HEK293 (cell line): Measurements from ENCODE around the gene ZNF554.
A peak's percentile ranks its signal among the peaks of the same experiment; 100 is the strongest.

Source experiments
- FEZF1 ChIP-seq: fragments of 450-650 bp; formaldehyde crosslinking; IDR thresholded peaks from 2 replicates; pipeline ENCODE4 v1.5.1; 2016; ENCODE audit warnings: missing biosample characterization, missing genetic modification characterization
- GLIS2 ChIP-seq: fragments of 450-650 bp; formaldehyde crosslinking; IDR thresholded peaks from 2 replicates; pipeline ENCODE4 v1.5.1; 2016; ENCODE audit warnings: missing biosample characterization, missing genetic modification characterization
- HIC1 ChIP-seq: fragments of 450-650 bp; formaldehyde crosslinking; IDR thresholded peaks from 2 replicates; pipeline ENCODE4 v1.5.1; 2016; ENCODE audit warnings: missing biosample characterization, missing genetic modification characterization
- IKZF3 ChIP-seq: fragments of 450-650 bp; IDR thresholded peaks from 2 replicates; pipeline ENCODE4 v1.5.0; 2018; ENCODE audit warnings: missing biosample characterization, mild to moderate bottlenecking, missing genetic modification characterization, moderate library complexity
- KLF16 ChIP-seq: fragments of 450-650 bp; formaldehyde crosslinking; IDR thresholded peaks from 2 replicates; pipeline ENCODE4 v1.5.1; 2017; ENCODE audit warnings: missing biosample characterization, missing genetic modification characterization
- OSR2 ChIP-seq: fragments of 450-650 bp; formaldehyde crosslinking; IDR thresholded peaks from 2 replicates; pipeline ENCODE4 v1.5.1; 2016; ENCODE audit warnings: missing biosample characterization, missing genetic modification characterization
- RBAK ChIP-seq: fragments of 450-650 bp; formaldehyde crosslinking; IDR thresholded peaks from 2 replicates; pipeline ENCODE4 v1.5.1; 2016; ENCODE audit warnings: missing biosample characterization, missing genetic modification characterization
- SP7 ChIP-seq: fragments of 450-650 bp; formaldehyde crosslinking; IDR thresholded peaks from 2 replicates; pipeline ENCODE4 v1.5.1; 2016; ENCODE audit warnings: missing biosample characterization, missing genetic modification characterization
- YY2 ChIP-seq: fragments of 450-650 bp; formaldehyde crosslinking; IDR thresholded peaks from 2 replicates; pipeline ENCODE4 v1.5.1; 2016; ENCODE audit warnings: missing biosample characterization, missing genetic modification characterization
- ZBTB21 ChIP-seq: fragments of 450-650 bp; formaldehyde crosslinking; IDR thresholded peaks from 2 replicates; pipeline ENCODE4 v1.5.1; 2017; ENCODE audit warnings: missing biosample characterization, missing genetic modification characterization
- ZNF18 ChIP-seq: fragments of 450-650 bp; formaldehyde crosslinking; IDR thresholded peaks from 2 replicates; pipeline ENCODE4 v1.5.1; 2016; ENCODE audit warnings: missing biosample characterization, missing genetic modification characterization
- ZNF221 ChIP-seq: fragments of 450-650 bp; formaldehyde crosslinking; IDR thresholded peaks from 2 replicates; pipeline ENCODE4 v1.5.1; 2017; ENCODE audit warnings: missing biosample characterization, missing genetic modification characterization, borderline replicate concordance
- ZNF24 ChIP-seq: fragments of 450-650 bp; formaldehyde crosslinking; IDR thresholded peaks from 2 replicates; pipeline ENCODE4 v1.5.1; 2016; ENCODE audit warnings: missing biosample characterization, missing genetic modification characterization
- ZNF324 ChIP-seq: fragments of 450-650 bp; formaldehyde crosslinking; IDR thresholded peaks from 2 replicates; pipeline ENCODE4 v1.5.1; 2016; ENCODE audit warnings: missing biosample characterization, missing genetic modification characterization
- ZNF416 ChIP-seq: fragments of 450-650 bp; formaldehyde crosslinking; IDR thresholded peaks from 2 replicates; pipeline ENCODE4 v1.5.1; 2016; ENCODE audit warnings: missing biosample characterization, missing genetic modification characterization
- ZNF514 ChIP-seq: fragments of 450-650 bp; formaldehyde crosslinking; IDR thresholded peaks from 2 replicates; pipeline ENCODE4 v1.5.1; 2016; ENCODE audit warnings: missing biosample characterization, missing genetic modification characterization
- ZNF529 ChIP-seq: fragments of 450-650 bp; formaldehyde crosslinking; IDR thresholded peaks from 2 replicates; pipeline ENCODE4 v1.5.1; 2017; ENCODE audit warnings: missing genetic modification characterization, missing biosample characterization; ENCODE audit not compliant: insufficient replicate concordance
- ZNF571 ChIP-seq: fragments of 450-650 bp; formaldehyde crosslinking; IDR thresholded peaks from 2 replicates; pipeline ENCODE4 v1.5.0; 2017; ENCODE audit warnings: missing biosample characterization, missing genetic modification characterization
- ZNF580 ChIP-seq: fragments of 450-650 bp; formaldehyde crosslinking; IDR thresholded peaks from 2 replicates; pipeline ENCODE4 v1.5.1; 2016; ENCODE audit warnings: missing biosample characterization, missing genetic modification characterization
- ZNF621 ChIP-seq: fragments of 450-650 bp; formaldehyde crosslinking; IDR thresholded peaks from 2 replicates; pipeline ENCODE4 v1.5.1; 2017; ENCODE audit warnings: missing biosample characterization, missing genetic modification characterization
- ZNF624 ChIP-seq: fragments of 450-650 bp; formaldehyde crosslinking; IDR thresholded peaks from 2 replicates; pipeline ENCODE4 v1.5.1; 2017; ENCODE audit warnings: missing biosample characterization, missing genetic modification characterization
- ZNF664 ChIP-seq: fragments of 450-650 bp; formaldehyde crosslinking; IDR thresholded peaks from 2 replicates; pipeline ENCODE4 v1.5.1; 2016; ENCODE audit warnings: missing biosample characterization, missing genetic modification characterization
- ZNF830 ChIP-seq: fragments of 450-650 bp; IDR thresholded peaks from 2 replicates; pipeline ENCODE4 v1.5.0; 2018; ENCODE audit warnings: missing biosample characterization, missing genetic modification characterization, low read depth, mild to moderate bottlenecking, moderate library complexity
- TF ChIP-seq, protein P1 (sequence below): fragments of 450-650 bp; formaldehyde crosslinking; IDR thresholded peaks from 2 replicates; pipeline ENCODE4 v1.5.1; 2016; ENCODE audit warnings: missing biosample characterization, missing genetic modification characterization, borderline replicate concordance
- TF ChIP-seq, protein P2 (sequence below): fragments of 450-650 bp; formaldehyde crosslinking; IDR thresholded peaks from 2 replicates; pipeline ENCODE4 v1.5.1; 2016; ENCODE audit warnings: missing biosample characterization, missing genetic modification characterization
- TF ChIP-seq, protein P3 (sequence below): fragments of 450-650 bp; formaldehyde crosslinking; IDR thresholded peaks from 2 replicates; pipeline ENCODE4 v1.5.1; 2016; ENCODE audit warnings: missing biosample characterization, missing genetic modification characterization
- TF ChIP-seq, protein P4 (sequence below): fragments of 450-650 bp; formaldehyde crosslinking; IDR thresholded peaks from 2 replicates; pipeline ENCODE4 v1.5.1; 2016; ENCODE audit warnings: missing biosample characterization, missing genetic modification characterization

ZNF554 gene

GRCh38 chr19:2819540-2820111 is at the start of gene ZNF554 (continued):
- TF ChIP-seq ZNF621 (tag by site-specific recombination) = no peak
- peak; percentile 81 for TF ChIP-seq YY2 (tag by site-specific recombination)
- no peak for TF ChIP-seq ZNF529 (tag by site-specific recombination)
- TF ChIP-seq ZNF624 (tag by site-specific recombination) = no peak
- TF ChIP-seq IKZF3 (tag by site-specific recombination) = 0 out of 2 replicates have a peak, but pooled peaks have one; percentile 27
- peak; percentile 78 for TF ChIP-seq ZNF324 (tag by site-specific recombination)
- peak; percentile 82 for TF ChIP-seq GLIS2
- peak; percentile 67; the same call in 1 of the 2 replicates for TF ChIP-seq KLF16 (tag by site-specific recombination)
- TF ChIP-seq SP7 (tag by site-specific recombination) = peak; percentile 77
- TF ChIP-seq ZNF24 = peak; percentile 52; the same call in 1 of the 2 replicates
- no peak for TF ChIP-seq ZNF514
- TF ChIP-seq, protein P1, sequence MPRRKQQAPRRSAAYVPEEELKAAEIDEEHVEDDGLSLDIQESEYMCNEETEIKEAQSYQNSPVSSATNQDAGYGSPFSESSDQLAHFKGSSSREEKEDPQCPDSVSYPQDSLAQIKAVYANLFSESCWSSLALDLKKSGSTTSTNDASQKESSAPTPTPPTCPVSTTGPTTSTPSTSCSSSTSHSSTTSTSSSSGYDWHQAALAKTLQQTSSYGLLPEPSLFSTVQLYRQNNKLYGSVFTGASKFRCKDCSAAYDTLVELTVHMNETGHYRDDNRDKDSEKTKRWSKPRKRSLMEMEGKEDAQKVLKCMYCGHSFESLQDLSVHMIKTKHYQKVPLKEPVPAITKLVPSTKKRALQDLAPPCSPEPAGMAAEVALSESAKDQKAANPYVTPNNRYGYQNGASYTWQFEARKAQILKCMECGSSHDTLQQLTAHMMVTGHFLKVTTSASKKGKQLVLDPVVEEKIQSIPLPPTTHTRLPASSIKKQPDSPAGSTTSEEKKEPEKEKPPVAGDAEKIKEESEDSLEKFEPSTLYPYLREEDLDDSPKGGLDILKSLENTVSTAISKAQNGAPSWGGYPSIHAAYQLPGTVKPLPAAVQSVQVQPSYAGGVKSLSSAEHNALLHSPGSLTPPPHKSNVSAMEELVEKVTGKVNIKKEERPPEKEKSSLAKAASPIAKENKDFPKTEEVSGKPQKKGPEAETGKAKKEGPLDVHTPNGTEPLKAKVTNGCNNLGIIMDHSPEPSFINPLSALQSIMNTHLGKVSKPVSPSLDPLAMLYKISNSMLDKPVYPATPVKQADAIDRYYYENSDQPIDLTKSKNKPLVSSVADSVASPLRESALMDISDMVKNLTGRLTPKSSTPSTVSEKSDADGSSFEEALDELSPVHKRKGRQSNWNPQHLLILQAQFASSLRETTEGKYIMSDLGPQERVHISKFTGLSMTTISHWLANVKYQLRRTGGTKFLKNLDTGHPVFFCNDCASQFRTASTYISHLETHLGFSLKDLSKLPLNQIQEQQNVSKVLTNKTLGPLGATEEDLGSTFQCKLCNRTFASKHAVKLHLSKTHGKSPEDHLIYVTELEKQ (tag by site-specific recombination) = no peak
- no peak for TF ChIP-seq FEZF1 (tag by site-specific recombination)
- TF ChIP-seq ZNF580 (tag by site-specific recombination) = peak; percentile 47; the same call in 1 of the 2 replicates
- TF ChIP-seq RBAK (tag by site-specific recombination) = peak; percentile 20; the same call in 1 of the 2 replicates
- TF ChIP-seq, protein P2, sequence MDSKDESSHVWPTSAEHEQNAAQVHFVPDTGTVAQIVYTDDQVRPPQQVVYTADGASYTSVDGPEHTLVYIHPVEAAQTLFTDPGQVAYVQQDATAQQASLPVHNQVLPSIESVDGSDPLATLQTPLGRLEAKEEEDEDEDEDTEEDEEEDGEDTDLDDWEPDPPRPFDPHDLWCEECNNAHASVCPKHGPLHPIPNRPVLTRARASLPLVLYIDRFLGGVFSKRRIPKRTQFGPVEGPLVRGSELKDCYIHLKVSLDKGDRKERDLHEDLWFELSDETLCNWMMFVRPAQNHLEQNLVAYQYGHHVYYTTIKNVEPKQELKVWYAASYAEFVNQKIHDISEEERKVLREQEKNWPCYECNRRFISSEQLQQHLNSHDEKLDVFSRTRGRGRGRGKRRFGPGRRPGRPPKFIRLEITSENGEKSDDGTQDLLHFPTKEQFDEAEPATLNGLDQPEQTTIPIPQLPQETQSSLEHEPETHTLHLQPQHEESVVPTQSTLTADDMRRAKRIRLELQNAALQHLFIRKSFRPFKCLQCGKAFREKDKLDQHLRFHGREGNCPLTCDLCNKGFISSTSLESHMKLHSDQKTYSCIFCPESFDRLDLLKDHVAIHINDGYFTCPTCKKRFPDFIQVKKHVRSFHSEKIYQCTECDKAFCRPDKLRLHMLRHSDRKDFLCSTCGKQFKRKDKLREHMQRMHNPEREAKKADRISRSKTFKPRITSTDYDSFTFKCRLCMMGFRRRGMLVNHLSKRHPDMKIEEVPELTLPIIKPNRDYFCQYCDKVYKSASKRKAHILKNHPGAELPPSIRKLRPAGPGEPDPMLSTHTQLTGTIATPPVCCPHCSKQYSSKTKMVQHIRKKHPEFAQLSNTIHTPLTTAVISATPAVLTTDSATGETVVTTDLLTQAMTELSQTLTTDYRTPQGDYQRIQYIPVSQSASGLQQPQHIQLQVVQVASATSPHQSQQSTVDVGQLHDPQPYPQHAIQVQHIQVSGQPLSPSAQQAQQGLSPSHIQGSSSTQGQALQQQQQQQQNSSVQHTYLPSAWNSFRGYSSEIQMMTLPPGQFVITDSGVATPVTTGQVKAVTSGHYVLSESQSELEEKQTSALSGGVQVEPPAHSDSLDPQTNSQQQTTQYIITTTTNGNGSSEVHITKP (tag by site-specific recombination) = peak; percentile 74
- TF ChIP-seq, protein P3, sequence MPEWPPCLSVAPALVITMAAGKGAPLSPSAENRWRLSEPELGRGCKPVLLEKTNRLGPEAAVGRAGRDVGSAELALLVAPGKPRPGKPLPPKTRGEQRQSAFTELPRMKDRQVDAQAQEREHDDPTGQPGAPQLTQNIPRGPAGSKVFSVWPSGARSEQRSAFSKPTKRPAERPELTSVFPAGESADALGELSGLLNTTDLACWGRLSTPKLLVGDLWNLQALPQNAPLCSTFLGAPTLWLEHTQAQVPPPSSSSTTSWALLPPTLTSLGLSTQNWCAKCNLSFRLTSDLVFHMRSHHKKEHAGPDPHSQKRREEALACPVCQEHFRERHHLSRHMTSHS (tag by site-specific recombination) = no peak
- TF ChIP-seq OSR2 (tag by site-specific recombination) = no peak
- peak; percentile 29; the same call in 1 of the 2 replicates for TF ChIP-seq ZBTB21 (tag by site-specific recombination)
- no peak for TF ChIP-seq ZNF830 (tag by site-specific recombination)
- TF ChIP-seq ZNF416 (tag by site-specific recombination) = no peak
- no peak for TF ChIP-seq ZNF571 (tag by site-specific recombination)
- peak; percentile 52; the same call in 1 of the 2 replicates for TF ChIP-seq ZNF664
- TF ChIP-seq HIC1 (tag by site-specific recombination) = no peak
- TF ChIP-seq ZNF221 (tag by site-specific recombination) = no peak
- TF ChIP-seq, protein P4, sequence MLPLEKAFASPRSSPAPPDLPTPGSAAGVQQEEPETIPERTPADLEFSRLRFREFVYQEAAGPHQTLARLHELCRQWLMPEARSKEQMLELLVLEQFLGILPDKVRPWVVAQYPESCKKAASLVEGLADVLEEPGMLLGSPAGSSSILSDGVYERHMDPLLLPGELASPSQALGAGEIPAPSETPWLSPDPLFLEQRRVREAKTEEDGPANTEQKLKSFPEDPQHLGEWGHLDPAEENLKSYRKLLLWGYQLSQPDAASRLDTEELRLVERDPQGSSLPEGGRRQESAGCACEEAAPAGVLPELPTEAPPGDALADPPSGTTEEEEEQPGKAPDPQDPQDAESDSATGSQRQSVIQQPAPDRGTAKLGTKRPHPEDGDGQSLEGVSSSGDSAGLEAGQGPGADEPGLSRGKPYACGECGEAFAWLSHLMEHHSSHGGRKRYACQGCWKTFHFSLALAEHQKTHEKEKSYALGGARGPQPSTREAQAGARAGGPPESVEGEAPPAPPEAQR = peak; percentile 53; the same call in 1 of the 2 replicates
- TF ChIP-seq ZNF18 (tag by site-specific recombination) = no peak
